ENCODE results near the gene LYRM1. TPM values are rescaled to one million over a fixed set of nuclear protein-coding genes. Genes with fewer than 3 reads are reported as not detected.
"Not testable (repeated sequence)": the region's sequence is repeated elsewhere in the genome, so short reads cannot be mapped to it uniquely, and the experiment has no call there.

Gene LYRM1
- total RNA-seq, 4 donors from 2014 or later = 36.4 to 74.7 (median 38.8) TPM

DNA sequence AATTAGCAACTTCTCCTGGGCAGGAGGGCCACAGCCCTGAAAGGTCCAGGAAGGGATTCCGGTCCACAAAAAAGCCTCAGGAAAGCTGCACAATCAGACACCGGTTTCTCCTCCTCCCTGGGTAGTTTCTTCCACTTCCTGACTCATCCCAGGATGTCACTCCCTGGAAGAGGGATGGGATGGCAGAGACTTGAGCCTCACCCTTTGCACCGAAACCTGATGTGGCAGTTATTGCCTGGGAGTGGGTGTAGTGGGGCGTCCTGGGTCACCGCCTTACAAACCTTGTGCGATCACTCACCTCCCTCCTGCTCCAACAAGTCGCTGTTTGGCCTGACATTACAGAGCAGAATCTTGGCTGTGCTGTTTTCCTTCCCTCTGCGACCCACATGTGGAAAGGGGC is 70.8 kb downstream of the LYRM1 start:
- Histone ChIP-seq H3K4me1 (no peaks in the 10 kb centered on the region), H3K36me3 (no peaks in the 10 kb centered on the region), H3K27ac (no peak overlapping the region), H3K9me3 (no peaks in the 10 kb centered on the region), H3K27me3 (no peaks in the 10 kb centered on the region), H3K4me3 (no peak overlapping the region)
- DNase-seq = no peak
- no peak for ATAC-seq
- in situ Hi-C loops (cut with MboI; ENCODE audit: low sequenced_read_pairs in 4 of 4) = no loop called here
- intact Hi-C loops (cut with DNase I; ENCODE audit: low total_unique reads) = no loop called here
- no peak for TF ChIP-seq POLR2A (IDR thresholded peaks at IDR 0.05)
- no peak for TF ChIP-seq CTCF (IDR thresholded peaks at IDR 0.05 in 4 of 5, conservative IDR thresholded peaks at IDR 0.05 in 1 of 5)

GRCh38 chr16:20973201-20973600 is 72.6 kb downstream of the LYRM1 start:
- H3K9me3 ChIP-seq; ATAC-seq; intact Hi-C loops (cut with DNase I; ENCODE audit: low total_unique reads); H3K4me1 ChIP-seq; in situ Hi-C loops (cut with MboI; ENCODE audit: low sequenced_read_pairs in 4 of 4); H3K27ac ChIP-seq; H3K36me3 ChIP-seq; H3K27me3 ChIP-seq; DNase-seq; H3K4me3 ChIP-seq: not testable (repeated sequence)

Other genes starting within 250 kb of the LYRM1 start
- not detected for gene ACSM1, start 203.1 kb upstream of the LYRM1 start, total RNA-seq
- 10 to 100 TPM; 42.0 to 61.7 (median 53.8) TPM for gene THUMPD1, start 159.0 kb upstream of the LYRM1 start, total RNA-seq
- gene ACSM3, start 136.8 kb upstream of the LYRM1 start, total RNA-seq = under 1 TPM in 2 of 4 donors, not detected in 2; 0.20 to 0.49 TPM
- 10 to 100 TPM in 2 of 4 donors, 1 to 10 TPM in 2; 3.0 to 30.5 (median 9.8) TPM for gene ERI2, start 94.3 kb upstream of the LYRM1 start, total RNA-seq
- 1 to 10 TPM in 2 of 4 donors, under 1 TPM in 2; 0.52 to 3.1 (median 1.6) TPM for gene REXO5, start 94.2 kb upstream of the LYRM1 start, total RNA-seq
- gene DCUN1D3, start 413 bp upstream of the LYRM1 start, total RNA-seq = 10 to 100 TPM in 1 of 4 donors, 1 to 10 TPM in 3; 7.6 to 10.5 (median 8.3) TPM